B cell (primary cell): ENCODE data around the gene PACRG.

Source experiments
- EZH2 ChIP-seq: IDR thresholded peaks from 2 replicates; pipeline ENCODE4 v1.6.1; 2012; ENCODE audit warnings: borderline replicate concordance, low read depth, mild to moderate bottlenecking, moderate library complexity, low read length; ENCODE audit not compliant: insufficient read depth, poor library complexity, severe bottlenecking
- TF ChIP-seq, protein P1 (sequence below): fragments of 200-600 bp; IDR thresholded peaks from one replicate; pipeline ENCODE4 v1.8.0; 2022; ENCODE audit warnings: antibody characterized with exemption, mild to moderate bottlenecking

GRCh38 chr6:163098827-163099479, 371.2 kb downstream of the PACRG start:
- TF ChIP-seq, protein P1, sequence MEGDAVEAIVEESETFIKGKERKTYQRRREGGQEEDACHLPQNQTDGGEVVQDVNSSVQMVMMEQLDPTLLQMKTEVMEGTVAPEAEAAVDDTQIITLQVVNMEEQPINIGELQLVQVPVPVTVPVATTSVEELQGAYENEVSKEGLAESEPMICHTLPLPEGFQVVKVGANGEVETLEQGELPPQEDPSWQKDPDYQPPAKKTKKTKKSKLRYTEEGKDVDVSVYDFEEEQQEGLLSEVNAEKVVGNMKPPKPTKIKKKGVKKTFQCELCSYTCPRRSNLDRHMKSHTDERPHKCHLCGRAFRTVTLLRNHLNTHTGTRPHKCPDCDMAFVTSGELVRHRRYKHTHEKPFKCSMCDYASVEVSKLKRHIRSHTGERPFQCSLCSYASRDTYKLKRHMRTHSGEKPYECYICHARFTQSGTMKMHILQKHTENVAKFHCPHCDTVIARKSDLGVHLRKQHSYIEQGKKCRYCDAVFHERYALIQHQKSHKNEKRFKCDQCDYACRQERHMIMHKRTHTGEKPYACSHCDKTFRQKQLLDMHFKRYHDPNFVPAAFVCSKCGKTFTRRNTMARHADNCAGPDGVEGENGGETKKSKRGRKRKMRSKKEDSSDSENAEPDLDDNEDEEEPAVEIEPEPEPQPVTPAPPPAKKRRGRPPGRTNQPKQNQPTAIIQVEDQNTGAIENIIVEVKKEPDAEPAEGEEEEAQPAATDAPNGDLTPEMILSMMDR: no peak
- TF ChIP-seq EZH2: no peak
